Keratinocyte (primary cell): Measurements from ENCODE around the gene TWIST2. TPM values are rescaled to one million over a fixed set of nuclear protein-coding genes. Genes with fewer than 3 reads are reported as not detected.

ENCODE experiments used
- DNase-seq: peaks from one replicate; pipeline ENCODE4 v3.0.0-alpha.2; 2011; ENCODE audit warnings: low read depth, missing footprints, low spot score
- FAIRE-seq: peaks from 2 replicates; lab custom pipeline; 2011; peaks lifted over from hg19 to GRCh38; lab: Jason Lieb, UNC
- H2AFZ ChIP-seq: 2 replicates; pipeline ENCODE4 v1.6.0; 2012; ENCODE audit warnings: low read length, control low read depth, inconsistent platforms; ENCODE audit not compliant: control insufficient read depth
- H3K27ac ChIP-seq: 2 replicates; pipeline ENCODE4 v1.5.1; 2011; ENCODE audit warnings: low read length; ENCODE audit not compliant: control insufficient read depth, insufficient read depth
- H3K27me3 ChIP-seq: 3 replicates; pipeline ENCODE4 v1.6.0; 2011; ENCODE audit warnings: low read length; ENCODE audit not compliant: control insufficient read depth, insufficient read depth; ENCODE audit errors: extremely low read depth
- H3K36me3 ChIP-seq, 2 experiments: 2 replicates in 1 of 2; 3 replicates in 1 of 2; pipeline ENCODE4 v1.5.1; 2011; ENCODE audit warnings: low read length in 2 of 2, mild to moderate bottlenecking in 1 of 2; ENCODE audit not compliant: control insufficient read depth in 2 of 2, insufficient read depth in 2 of 2; ENCODE audit errors: extremely low read depth in 1 of 2
- H3K4me1 ChIP-seq: 3 replicates; pipeline ENCODE4 v1.5.1; 2011; ENCODE audit warnings: low read length; ENCODE audit not compliant: control insufficient read depth, insufficient read depth; ENCODE audit errors: extremely low read depth
- H3K4me2 ChIP-seq: 3 replicates; pipeline ENCODE4 v1.6.0; 2011; ENCODE audit warnings: low read depth, low read length; ENCODE audit not compliant: control insufficient read depth, insufficient read depth; ENCODE audit errors: extremely low read depth
- H3K4me3 ChIP-seq, 3 experiments: fragments of 200-600 bp in 1 of 3; sonication (generic) in 1 of 3; 2 replicates in 2 of 3; 3 replicates in 1 of 3; pipeline ENCODE4 v1.5.1; 2011 to 2016; ENCODE audit warnings: low read length in 3 of 3, mild to moderate bottlenecking in 3 of 3, control low read depth in 2 of 3, inconsistent platforms in 1 of 3, low read depth in 1 of 3, mixed read lengths in 1 of 3, mixed run types in 1 of 3, moderate library complexity in 1 of 3; ENCODE audit not compliant: control insufficient read depth in 2 of 3, insufficient read depth in 2 of 3; ENCODE audit errors: extremely low read depth in 1 of 3
- H3K79me2 ChIP-seq: 2 replicates; pipeline ENCODE4 v1.6.0; 2012; ENCODE audit warnings: low read length; ENCODE audit not compliant: control insufficient read depth, insufficient read depth
- H3K9ac ChIP-seq: 3 replicates; pipeline ENCODE4 v1.6.0; 2011; ENCODE audit warnings: low read length; ENCODE audit not compliant: control insufficient read depth, insufficient read depth; ENCODE audit errors: extremely low read depth
- H3K9me1 ChIP-seq: 3 replicates; pipeline ENCODE4 v1.6.0; 2011; ENCODE audit warnings: low read length; ENCODE audit not compliant: control insufficient read depth, insufficient read depth; ENCODE audit errors: extremely low read depth
- H3K9me3 ChIP-seq: 2 replicates; pipeline ENCODE4 v1.5.1; 2012; ENCODE audit warnings: low read depth, low read length; ENCODE audit not compliant: control insufficient read depth
- H4K20me1 ChIP-seq: 3 replicates; pipeline ENCODE4 v1.6.0; 2011; ENCODE audit warnings: low read length; ENCODE audit not compliant: control insufficient read depth, insufficient read depth; ENCODE audit errors: extremely low read depth
- EZH2 ChIP-seq: IDR thresholded peaks from one replicate; pipeline ENCODE4 v1.6.1; 2012; ENCODE audit warnings: inconsistent platforms, mild to moderate bottlenecking, low read length, moderate library complexity
- dilution Hi-C: fragments of 300-500 bp; cut with MboI; formaldehyde crosslinking; loops from one replicate; pipeline ENCODE4 v1.7.0; 2020; ENCODE audit warnings: low sequenced_read_pairs; ENCODE audit not compliant: extremely low pct_ligation_motif_present
- polyA plus RNA-seq, 5 experiments: library from polyadenylated mRNA; depleted of rRNA in 3 of 5; stranded (reverse) in 3 of 5; stranded (forward) in 1 of 5; unstranded in 1 of 5; fragments of >200 nt; gene quantifications; 1 replicate in 1 of 5; 2 replicates in 3 of 5; 3 replicates in 1 of 5; pipeline versions ENCODE4 v1.2.1 to v1.2.3, GENCODE V29; 2011 to 2012; ENCODE audit warnings: missing spikeins in 2 of 5, low read depth in 1 of 5, low replicate concordance in 1 of 5
- TF ChIP-seq, protein P1 (sequence below), 3 experiments: IDR thresholded peaks in 1 of 3; conservative IDR thresholded peaks in 1 of 3; optimal IDR thresholded peaks in 1 of 3; 2 replicates in 2 of 3; 3 replicates in 1 of 3; pipeline versions ENCODE3 to v1.5.1; 2011; ENCODE audit warnings: low read length in 3 of 3, mild to moderate bottlenecking in 3 of 3, moderate library complexity in 2 of 3, control low read depth in 1 of 3, inconsistent platforms in 1 of 3; ENCODE audit not compliant: insufficient read depth in 2 of 3; ENCODE audit errors: extremely low read depth in 1 of 3

The TWIST2 gene
- polyA plus RNA-seq, 1 donor (not counting 4 experiments of a cell fraction or from before 2014, with no cell fraction given), result 5.5 TPM

DNA sequence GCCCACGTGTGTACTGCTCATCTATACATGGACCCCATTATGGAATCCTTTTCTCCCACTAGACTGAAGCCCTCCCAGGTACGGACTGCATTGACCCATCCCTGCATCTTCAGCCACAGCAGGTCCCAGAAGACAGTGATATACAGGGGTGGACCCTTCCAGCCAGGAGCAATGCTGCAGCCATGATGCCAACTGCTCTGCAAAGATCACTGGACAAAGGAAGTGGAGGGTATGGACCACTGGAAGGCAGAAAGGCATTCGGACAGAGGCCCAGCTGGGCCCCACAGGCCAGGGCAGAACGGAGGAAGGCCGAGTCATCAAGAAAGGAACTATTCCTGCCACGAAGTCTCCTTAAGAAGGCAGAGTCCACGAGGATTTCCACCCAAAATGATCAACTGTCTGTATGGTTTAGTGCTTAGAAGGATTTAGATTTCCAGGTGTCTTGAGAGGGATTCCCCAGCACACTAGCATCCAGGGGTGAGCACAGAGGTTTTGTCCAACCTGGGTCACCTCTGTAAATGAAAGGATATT lies 93.4 kb downstream of the TWIST2 start:
- DNase-seq, result no peak
- Histone ChIP-seq H3K27me3 (no peaks in the 10 kb centered on the region), H3K9ac (no peak overlapping the region), H3K4me1 (peaks cover 17% of the 10 kb centered on the region), H3K79me2 (no peaks in the 10 kb centered on the region), H3K27ac (no peak overlapping the region), H2AFZ (no peak overlapping the region), H3K9me3 (no peaks in the 10 kb centered on the region), H4K20me1 (no peaks in the 10 kb centered on the region), H3K36me3 (no peaks in the 10 kb centered on the region), H3K9me1 (no peaks in the 10 kb centered on the region), H3K4me3 (no peak overlapping the region), H3K4me2 (no peak overlapping the region)
- dilution Hi-C loops, result no loop called here
- FAIRE-seq, result no peak
- TF ChIP-seq, protein P1, sequence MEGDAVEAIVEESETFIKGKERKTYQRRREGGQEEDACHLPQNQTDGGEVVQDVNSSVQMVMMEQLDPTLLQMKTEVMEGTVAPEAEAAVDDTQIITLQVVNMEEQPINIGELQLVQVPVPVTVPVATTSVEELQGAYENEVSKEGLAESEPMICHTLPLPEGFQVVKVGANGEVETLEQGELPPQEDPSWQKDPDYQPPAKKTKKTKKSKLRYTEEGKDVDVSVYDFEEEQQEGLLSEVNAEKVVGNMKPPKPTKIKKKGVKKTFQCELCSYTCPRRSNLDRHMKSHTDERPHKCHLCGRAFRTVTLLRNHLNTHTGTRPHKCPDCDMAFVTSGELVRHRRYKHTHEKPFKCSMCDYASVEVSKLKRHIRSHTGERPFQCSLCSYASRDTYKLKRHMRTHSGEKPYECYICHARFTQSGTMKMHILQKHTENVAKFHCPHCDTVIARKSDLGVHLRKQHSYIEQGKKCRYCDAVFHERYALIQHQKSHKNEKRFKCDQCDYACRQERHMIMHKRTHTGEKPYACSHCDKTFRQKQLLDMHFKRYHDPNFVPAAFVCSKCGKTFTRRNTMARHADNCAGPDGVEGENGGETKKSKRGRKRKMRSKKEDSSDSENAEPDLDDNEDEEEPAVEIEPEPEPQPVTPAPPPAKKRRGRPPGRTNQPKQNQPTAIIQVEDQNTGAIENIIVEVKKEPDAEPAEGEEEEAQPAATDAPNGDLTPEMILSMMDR (optimal IDR thresholded peaks at IDR 0.05 in 1 of 3, IDR thresholded peaks at IDR 0.05 in 1 of 3, conservative IDR thresholded peaks at IDR 0.05 in 1 of 3; ENCODE audit: extremely low read depth in 1 of 3, insufficient read depth in 2 of 3, low read length in 3 of 3), result no peak
- TF ChIP-seq EZH2, result no peak

DNA sequence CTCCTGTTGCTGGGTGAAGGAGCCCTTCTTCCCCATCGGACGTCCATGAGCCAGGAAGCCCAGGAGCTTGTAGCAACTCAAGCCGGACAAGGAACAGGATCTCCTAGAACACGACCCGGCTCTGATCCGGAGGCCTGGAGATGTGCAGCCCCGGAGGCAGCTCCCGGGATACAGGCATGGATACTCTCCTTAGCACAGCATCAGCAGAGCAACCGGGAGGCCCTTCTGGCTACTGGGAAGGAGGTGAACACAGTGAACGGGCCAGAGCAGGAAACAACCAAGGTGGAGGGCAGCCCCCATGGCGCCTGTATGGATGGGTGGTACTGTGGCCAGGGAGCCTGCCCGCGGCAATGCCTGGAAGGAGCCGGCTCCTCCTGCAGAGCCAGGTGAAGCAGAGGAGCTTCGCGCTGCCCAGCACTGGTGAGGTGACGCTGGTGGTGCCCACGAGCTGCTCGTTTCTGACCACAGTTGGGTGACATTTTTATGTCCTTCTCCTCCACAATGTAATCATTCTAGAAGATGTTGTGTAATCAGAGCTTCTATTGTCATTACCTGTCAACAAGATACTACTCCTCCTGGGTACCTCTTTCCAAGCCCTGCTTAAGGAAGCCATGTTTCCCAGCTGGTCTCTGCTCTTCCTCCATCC lies 94.3 kb downstream of the TWIST2 start:
- H3K9me1 ChIP-seq, result no peaks in the 10 kb centered on the region
- H3K36me3 ChIP-seq, result no peaks in the 10 kb centered on the region
- FAIRE-seq (no peak), DNase-seq (no peak)
- no peak overlapping the region for H3K27ac ChIP-seq
- no peak overlapping the region for H3K9ac ChIP-seq
- dilution Hi-C loops, result no loop called here
- no peaks in the 10 kb centered on the region for H3K9me3 ChIP-seq
- no peak overlapping the region for H3K4me2 ChIP-seq
- H3K4me1 ChIP-seq, result peaks cover 22% of the 10 kb centered on the region
- TF ChIP-seq, protein P1 (optimal IDR thresholded peaks at IDR 0.05 in 1 of 3, IDR thresholded peaks at IDR 0.05 in 1 of 3, conservative IDR thresholded peaks at IDR 0.05 in 1 of 3; ENCODE audit: extremely low read depth in 1 of 3, insufficient read depth in 2 of 3, low read length in 3 of 3), result no peak
- no peak for TF ChIP-seq EZH2
- H3K27me3 ChIP-seq, result no peaks in the 10 kb centered on the region
- no peaks in the 10 kb centered on the region for H4K20me1 ChIP-seq
- H3K4me3 ChIP-seq, result no peak overlapping the region
- H2AFZ ChIP-seq, result no peak overlapping the region
- H3K79me2 ChIP-seq, result no peaks in the 10 kb centered on the region
